Measurements from ENCODE around the gene MBD3L1. TPM values are rescaled to one million over a fixed set of nuclear protein-coding genes. Genes with fewer than 3 reads are reported as not detected.
A peak's percentile ranks its signal among the peaks of the same experiment; 100 is the strongest.

The MBD3L1 gene
- not detected for total RNA-seq

DNA sequence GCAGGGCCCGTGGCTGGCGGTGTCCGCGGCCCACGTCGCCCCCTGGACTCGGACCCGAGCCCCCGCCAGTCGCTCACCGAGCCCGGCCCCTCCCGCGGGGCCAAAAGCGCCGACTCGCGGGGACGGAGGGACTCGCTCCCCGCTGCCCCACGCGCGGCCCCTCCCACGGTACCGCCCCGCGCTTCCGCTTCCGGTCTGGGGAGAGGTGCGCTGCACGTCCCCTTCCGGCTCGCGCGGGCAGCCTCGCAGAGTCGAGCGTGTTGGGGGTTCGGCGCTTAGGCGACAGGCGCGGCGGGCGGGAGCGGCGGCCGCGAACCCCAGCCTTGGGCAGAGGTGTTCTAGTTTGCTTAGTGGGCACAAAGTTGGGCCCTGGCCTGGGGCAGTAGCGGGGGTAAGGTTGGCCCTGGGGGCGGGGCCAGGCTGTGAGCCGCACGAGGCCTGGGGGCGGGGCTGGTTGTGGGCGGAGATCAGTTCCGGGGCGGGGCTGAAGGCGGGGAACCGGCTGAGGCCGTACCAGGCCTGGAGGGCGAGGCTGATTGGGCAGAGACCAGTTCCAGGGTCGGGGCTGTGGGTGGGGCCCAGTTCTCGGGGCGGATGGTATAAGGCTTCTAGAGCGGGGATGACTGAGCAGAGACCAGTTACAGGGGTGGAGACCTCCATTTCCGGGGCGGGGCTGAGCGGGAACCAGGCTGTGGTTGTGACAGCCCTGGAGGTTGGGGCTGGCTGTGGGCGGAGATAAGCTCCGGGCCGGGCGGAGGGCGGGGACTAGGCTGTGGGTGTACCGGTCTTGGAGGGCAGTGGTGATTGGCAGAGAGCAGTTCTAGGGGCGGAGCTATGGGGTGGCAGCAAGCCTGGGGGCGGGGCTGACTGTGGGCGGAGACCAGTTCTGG, at the start of gene MBD3L1, which contains the start of gene ZNF558:
Gene MBD3L1 (plus strand): TSS at position 246 of the 890 bp plus-strand sequence. CDS start 10,302 bp downstream, outside the sequence.
Gene ZNF558 (minus strand): TSS at position 173 of the 890 bp plus-strand sequence. CDS start 9,645 bp downstream, outside the sequence.
- DNase-seq (ENCODE audit: low spot score), result peak; percentile 99

DNA sequence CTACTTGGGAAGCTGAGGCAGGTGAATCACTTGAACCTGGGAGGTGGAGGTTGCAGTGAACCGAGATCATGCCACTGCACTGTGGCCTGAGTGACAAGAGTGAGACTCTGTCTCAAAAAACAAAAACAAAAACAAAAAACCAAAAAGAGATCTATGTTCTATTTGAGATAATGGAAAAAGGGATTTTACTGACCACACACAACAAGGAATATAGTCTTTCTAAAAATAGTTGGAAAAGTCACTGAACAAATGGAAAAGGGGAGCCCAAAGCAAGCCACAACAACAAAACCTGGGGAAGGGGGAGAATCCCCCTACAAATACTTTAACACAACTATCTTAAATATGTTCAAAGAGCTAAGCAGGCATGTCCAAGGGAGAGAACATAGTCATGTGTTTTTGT, 37.4 kb upstream of the MBD3L1 start:
- DNase-seq (ENCODE audit: low spot score), result no peak

DNA sequence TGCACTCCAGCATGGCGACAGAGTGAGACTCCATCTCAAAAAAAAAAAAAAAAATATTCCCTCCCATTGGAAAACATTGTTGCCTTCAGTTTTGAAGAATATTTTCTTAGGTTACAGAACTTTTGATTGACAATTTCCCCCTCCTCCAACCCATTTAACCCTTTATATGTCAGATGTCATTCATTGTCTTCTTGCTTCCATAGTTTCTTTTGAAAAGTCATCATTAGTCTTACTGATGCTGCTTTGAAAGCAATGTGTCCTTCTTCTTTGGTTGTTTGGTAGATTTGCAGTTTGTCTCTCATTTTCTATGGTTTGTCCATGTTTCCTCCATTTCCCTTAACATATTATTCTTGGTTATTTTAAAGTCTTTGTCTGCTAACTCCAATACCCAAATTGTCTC, 25.5 kb upstream of the MBD3L1 start:
- DNase-seq (ENCODE audit: low spot score), result no peak

DNA sequence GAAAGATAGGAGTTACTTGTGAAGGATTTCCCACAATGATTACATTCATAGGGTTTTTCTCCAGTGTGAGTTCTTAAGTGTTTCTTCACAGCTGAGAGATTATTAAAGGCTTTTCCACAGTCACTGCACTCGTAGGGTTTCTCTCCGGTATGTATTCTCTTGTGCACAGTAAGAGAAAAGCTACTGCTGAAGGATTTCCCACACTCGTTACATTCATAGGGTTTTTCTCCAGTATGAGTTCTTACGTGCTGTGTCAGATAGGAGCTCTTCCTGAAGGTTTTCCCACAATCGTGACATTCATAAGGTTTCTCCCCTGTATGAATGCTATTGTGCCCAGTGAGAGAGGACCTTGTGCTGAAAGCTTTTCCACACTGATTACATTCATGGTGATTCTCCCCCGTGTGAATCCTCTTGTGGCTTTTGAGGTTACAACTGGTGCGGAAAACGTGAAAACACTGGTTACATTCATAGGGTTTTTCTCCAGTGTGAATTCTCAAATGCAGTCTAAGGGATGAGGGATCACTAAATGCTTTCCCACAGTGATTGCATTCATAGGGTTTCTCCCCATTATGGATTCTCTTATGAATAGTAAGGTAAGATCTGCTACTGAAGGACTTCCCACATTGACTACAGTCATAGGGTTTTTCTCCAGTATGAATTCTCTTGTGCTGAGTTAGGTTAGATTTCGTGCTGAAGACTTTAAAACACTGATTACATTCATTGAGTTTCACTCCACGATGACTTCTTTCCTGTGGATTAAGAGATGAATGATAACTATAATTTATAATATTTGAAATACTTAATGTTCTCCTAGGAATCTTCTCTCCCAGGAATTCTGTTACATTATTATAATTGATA, 20.6 kb upstream of the MBD3L1 start:
- no peak for DNase-seq (ENCODE audit: low spot score)

DNA sequence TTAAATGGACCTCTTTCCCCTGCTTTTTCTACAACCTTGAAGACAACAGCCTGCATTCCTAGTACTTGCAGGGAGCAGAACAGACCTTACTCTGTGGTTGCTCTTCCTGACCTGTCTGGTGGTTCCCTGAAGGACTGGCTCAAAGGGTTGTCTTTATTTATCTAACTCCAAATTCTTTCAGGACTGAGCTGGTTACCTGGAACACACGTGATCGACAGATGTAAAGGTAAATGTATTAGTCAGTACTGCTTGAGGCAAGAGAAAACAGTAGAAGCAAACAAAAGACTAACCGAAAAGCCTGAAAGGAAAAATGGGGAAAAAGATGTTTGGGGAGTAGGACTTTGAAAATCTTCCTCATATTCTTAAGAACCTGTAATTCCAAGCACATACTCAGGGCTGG, 18.0 kb upstream of the MBD3L1 start:
- DNase-seq (ENCODE audit: low spot score), result no peak

DNA sequence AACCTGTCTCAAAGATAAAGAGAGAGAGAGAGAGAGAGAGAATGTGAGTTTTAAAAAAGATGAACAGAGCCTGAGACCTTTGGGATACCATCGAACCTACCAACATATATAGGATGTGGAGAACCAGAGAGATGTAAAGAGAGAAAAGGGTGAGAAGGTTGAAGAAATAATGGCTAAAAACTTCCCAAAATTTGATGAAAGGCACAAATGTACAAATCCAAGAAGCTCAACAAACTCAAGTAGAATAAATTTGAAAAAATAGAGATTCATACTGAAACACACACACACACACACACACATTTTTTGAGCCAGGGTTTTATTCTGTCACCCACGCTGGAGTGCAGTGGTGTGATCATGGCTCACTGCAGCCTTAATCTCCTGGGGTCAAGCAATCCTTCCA, 16.4 kb upstream of the MBD3L1 start:
- no peak for DNase-seq (ENCODE audit: low spot score)

DNA sequence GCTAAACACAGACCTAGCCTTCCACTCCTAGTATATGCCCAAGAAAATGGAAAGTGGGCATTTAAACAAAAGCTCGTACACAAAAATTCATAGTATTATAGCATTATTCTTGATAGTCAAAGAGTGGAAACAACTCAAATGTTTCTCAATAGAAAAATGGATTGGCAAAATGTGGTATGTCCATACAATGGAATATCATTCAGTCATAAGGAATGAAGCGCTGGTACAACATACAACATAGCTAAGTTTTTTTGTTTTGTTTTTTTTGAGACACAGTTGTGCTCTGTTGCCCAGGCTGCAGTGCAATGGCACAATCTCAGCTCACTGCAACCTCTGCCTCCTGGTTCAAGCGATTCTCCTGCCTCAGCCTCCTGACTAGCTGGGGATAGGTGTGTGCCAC, 11.9 kb upstream of the MBD3L1 start:
- no peak for DNase-seq (ENCODE audit: low spot score)

DNA sequence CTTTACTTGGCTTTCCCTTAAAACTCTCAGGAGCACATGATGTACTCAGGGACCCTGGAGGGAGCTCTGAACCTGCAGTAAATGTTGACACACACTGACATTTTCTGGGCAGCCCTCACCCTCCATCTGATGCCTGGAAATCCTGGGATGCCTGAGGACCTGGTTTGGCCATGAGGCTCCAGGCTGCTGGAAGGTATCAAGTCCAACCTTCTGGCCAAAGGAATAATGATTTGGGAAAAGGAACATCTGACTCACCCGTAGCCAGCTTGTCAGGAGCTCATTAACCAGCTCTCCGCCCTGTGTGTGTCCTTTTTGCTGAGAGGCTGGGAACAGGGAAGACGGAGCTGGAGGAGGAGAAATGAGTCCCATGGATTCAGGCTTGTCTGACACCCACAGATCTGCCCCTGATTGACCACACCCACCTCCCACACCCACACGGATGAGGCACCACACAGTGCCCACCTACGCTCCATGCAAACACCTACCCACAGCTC, 10.4 kb upstream of the MBD3L1 start:
- no peak for DNase-seq (ENCODE audit: low spot score)

DNA sequence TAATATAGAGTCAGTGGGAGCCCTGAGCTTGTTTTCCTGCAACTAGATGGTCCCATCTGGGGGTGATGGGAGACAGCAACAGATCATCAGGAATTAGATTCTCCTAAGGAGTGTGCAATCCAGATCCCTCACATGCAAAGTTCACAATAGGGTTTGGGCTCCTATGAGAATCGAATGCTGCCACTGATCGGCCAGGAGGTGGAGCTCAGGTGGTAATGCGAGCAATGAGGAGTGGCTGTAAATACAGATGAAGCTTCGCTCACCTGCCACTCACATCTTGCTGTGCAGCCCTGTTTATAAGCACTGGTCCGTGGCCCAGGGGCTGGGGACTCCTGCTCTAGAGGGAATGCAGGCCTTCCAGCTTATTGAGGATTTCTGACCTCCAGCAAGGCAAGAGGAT, 5.8 kb upstream of the MBD3L1 start:
- DNase-seq (ENCODE audit: low spot score), result no peak

DNA sequence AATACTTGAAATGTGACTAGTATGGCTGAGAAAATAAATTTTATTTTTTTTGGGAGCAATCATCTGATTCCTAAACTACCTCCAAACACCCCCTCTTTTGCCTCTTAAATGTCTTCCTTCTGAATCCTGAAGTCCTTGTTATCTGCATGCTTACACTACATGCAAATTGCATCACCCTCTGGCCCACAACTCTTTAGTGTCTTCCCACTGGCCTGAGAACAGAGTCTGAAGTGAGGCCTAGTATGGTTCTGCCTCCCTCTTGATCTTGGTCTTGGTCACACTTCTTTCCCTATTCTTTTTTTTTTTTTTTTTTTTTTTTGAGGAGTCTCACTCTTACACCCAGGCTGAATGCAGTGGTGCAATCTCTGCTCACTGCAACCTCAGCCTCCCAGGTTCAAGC, 4.9 kb upstream of the MBD3L1 start:
- no peak for DNase-seq (ENCODE audit: low spot score)

DNA sequence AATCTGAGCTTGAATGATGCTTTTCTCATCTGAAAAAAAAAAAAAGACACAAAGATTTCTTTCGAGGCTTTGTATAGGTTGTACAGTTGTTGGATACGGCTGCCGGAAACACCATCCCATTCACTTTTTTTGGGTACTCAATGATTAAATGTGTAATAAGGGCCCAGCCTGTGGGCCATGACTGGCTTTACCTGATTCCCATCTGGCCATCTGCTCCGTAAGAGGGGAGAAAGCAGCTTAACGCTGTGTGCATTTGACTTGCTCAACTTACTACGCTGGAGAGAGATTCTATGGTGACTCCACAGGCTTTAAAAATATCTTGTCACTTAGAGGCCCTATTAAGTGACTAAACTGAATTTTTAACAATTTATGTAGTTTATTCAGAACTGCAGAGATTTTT, 804 bp upstream of the MBD3L1 start:
- DNase-seq (ENCODE audit: low spot score), result no peak

DNA sequence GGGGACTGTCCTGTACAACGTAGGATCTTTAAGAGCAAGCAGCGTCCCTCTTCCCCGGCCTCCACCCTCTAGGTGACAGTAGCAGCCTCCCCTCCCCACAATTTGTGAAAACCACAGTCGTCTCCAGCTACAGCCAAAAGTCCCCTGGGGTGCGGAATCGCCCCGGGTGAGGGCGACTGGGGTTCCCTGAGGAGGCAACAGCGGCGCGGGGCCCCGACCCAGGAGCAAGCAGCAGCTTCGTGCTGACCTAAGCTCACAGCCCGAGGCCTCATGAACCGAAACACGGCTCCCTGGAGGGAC, 395 bp upstream of the MBD3L1 start:
- peak; percentile 55 for DNase-seq (ENCODE audit: low spot score)

DNA sequence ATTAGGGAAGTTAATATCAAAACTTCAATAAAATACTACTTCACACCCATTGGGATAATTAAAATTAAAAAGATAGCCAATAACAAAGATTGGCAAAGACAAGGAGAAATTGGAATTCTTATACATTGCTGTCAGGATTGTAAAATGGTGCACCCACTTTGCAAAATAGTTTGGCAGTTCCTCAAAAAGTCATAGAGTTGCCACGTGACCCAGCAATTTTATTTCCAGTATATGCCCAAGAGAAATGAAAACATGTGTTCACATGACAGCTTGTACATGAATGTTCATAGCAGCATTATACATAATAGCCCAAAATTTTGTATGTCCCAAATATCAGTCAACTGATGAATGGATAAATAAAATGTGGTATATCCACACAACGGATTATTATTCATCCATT, 3.3 kb downstream of the MBD3L1 start:
- no peak for DNase-seq (ENCODE audit: low spot score)

DNA sequence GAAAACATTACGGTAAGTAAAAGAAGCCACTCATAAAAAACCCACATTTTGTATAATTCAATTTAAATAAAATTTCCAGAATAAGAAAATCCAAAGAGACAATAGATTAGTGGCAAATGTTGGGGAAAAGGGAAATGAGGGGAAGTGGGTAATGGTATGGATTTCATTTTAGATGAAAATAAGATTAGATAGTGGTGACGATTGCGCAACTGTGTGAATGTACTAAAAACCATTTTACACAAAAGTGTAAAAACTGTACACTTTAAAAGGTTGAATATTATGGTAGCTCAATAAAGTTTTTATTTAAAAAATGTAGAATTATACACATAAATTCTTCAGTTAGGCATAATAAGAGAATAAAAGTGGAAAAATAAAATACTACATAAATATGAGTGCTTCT, 3.7 kb downstream of the MBD3L1 start:
- DNase-seq (ENCODE audit: low spot score), result no peak

DNA sequence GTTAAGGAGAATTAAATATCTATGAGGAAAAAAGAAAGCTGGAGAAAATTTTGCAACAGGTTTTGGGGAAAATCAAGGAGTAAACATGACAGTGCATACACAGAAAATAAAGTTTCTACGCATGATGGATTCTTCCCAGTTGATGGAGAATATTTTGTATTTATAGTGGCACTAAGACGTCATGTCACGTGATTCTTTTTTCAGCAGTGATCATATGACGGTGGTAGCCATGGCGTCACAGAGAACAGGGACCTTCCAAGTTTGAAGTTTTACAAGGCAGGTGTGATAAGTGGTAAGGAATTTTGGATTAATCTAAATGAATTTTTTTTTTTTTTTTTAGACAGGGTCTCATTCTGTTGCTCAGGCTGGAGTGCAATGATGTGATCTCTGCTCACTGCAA, 8.5 kb downstream of the MBD3L1 start:
- no peak for DNase-seq (ENCODE audit: low spot score)

DNA sequence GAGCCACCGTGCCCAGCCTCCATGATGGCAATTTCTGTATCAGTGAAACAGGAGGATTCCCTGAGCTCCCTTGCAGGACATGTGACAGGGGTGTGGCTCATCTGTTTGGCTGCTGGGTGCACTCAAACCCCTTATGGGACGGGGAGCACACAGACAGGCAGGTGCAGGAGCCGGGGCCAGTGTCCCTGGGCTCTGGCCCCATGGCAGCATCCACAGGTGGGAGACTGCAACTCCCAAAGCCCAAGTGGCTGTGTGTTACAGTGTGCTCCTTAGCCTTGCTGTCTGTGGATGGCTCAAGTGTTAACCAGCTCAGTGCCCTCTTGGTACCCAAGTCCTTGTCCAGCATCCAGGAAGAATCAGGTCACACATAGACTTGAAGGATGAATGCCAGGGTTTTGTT, 14.6 kb downstream of the MBD3L1 start:
- no peak for DNase-seq (ENCODE audit: low spot score)

DNA sequence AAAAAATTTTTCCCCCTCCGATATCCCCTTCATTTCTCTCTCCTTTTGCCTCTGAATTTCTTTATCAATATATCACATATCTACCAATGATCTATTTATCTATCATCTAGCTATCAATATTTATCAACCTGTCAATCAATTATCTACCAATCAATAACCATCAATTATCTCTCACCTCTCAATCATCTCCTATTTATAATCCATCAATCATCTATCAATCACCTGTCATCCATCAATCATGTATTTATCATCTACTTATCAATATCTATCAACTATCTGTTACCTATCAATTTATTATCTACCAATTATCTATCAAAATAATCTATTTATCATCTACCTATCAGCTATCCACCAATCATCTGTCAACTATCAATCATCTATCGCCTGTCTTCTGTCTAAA, 17.1 kb downstream of the MBD3L1 start:
- DNase-seq (ENCODE audit: low spot score), result no peak

DNA sequence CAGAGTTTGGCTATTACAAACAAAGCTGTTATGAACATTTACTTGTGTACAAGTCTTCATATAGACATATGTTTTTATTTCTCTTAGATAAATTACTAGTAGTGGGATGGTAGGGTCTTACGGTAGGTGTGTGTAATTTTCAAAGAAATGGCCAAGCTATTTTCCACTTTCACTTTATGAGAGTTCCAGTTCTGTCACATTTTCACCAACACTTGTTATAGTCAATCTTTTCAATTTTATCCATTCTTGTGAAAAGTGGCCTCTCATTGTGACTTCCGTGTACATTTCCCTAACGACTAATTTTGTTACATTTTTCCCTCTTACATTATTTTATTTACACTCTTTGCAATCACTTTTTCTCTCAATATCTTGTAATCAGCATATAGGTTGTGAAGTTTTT, 18.3 kb downstream of the MBD3L1 start:
- DNase-seq (ENCODE audit: low spot score), result no peak

DNA sequence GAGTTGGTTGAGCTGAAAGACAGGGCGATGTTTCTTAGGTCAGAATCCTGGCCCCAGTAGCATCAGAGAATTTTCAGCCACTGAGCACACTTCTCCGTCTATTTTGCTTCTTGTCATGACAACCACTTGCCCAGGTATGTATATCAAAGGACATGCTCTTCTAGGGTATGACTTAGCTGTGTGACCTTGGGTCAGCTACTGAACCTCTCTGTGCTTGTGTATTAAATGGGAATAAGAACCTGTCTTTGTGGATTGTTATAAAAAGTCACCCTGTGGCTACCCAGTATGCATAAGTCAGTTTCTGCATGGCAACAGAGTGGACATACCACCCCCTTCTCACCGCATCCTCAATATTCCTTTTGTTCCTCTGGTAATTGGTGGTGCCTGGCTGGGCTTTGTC, 26.1 kb downstream of the MBD3L1 start:
- no peak for DNase-seq (ENCODE audit: low spot score)

DNA sequence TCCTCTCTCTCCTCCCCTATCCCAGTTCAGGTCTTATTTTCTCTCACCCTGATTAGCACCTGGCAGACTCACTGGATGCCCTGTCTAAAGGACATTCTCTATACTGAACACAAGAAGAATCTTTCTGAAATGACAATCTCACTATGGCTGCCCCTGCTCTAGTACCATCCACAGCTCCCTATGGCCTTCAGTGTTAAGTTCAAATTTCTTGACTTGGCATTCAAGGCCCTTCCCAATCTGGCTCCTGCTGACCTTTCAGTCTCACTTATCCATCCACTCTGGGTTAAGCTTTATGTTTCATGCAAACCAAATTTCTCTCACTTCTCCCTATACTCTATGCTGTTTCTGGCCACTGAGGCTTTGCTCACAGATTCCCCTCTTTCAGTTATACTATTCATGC, 34.2 kb downstream of the MBD3L1 start:
- no peak for DNase-seq (ENCODE audit: low spot score)

DNA sequence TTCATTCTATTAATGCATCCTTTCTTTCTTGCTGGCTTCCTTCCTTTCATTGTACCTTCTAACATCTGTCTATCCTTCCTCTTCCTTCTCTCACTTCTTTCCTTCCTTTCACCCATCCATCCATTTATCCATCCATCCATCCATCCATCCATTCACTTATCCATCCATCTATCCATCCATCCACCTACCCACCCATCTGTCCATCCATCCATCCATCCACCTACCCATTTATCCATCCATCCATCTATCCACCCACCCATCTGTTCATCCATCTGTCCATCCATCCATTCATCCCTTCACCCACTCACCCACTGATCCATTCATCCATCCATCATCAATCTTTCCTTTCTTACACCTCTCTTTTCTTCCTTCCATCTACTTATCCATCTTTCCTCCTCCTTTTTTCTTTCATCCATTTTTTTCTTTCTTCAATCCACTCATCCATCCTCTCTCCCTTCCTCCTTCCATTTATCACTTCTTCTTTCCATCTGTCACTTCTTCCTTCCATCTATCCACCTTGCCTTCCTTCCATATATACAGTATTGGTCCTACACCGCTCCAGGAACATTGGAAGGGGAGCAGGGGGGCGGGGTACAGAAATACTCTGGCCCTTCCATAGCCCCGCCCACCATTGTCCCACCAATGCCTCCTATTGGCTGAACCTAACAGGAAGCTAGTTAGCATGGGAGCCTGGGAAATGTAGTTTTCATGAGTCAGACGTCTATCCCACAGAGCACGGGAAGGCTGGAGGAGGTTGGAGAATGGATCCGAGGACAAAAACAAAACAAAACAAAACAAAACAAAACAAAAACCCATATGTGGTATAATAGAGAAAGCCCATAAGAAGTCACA, 45.9 kb downstream of the MBD3L1 start:
- DNase-seq (ENCODE audit: low spot score), result no peak

Data from ureter (tissue), 1 donor.